Astrocyte (in vitro differentiated cells and primary cell): Measurements from ENCODE around the gene SSBP3. TPM values are rescaled to one million over a fixed set of nuclear protein-coding genes. Genes with fewer than 3 reads are reported as not detected.

ENCODE experiments used
- DNase-seq: peaks from one replicate; pipeline ENCODE4 v3.0.0-alpha.2; 2010; ENCODE audit warnings: low read depth
- FAIRE-seq: peaks from 2 replicates; lab custom pipeline; 2011; peaks lifted over from hg19 to GRCh38; lab: Jason Lieb, UNC
- H2AFZ ChIP-seq: 2 replicates; pipeline ENCODE4 v1.6.0; 2012; ENCODE audit warnings: low read depth, low read length, inconsistent platforms
- H3K27ac ChIP-seq: 2 replicates; pipeline ENCODE4 v1.5.1; 2011; ENCODE audit warnings: low read depth, low read length, inconsistent platforms
- H3K27me3 ChIP-seq: 2 replicates; pipeline ENCODE4 v1.6.0; 2011; ENCODE audit warnings: low read length, inconsistent platforms; ENCODE audit not compliant: insufficient read depth
- H3K36me3 ChIP-seq: 2 replicates; pipeline ENCODE4 v1.5.1; 2011; ENCODE audit warnings: low read length, inconsistent platforms; ENCODE audit not compliant: insufficient read depth
- H3K4me1 ChIP-seq: 2 replicates; pipeline ENCODE4 v1.5.1; 2011; ENCODE audit warnings: low read length, inconsistent platforms; ENCODE audit not compliant: insufficient read depth
- H3K4me2 ChIP-seq: 2 replicates; pipeline ENCODE4 v1.6.0; 2012; ENCODE audit warnings: low read length, inconsistent platforms
- H3K4me3 ChIP-seq: 2 replicates; pipeline ENCODE4 v1.5.1; 2011; ENCODE audit warnings: low read depth, mild to moderate bottlenecking, low read length, inconsistent platforms; ENCODE audit not compliant: insufficient read depth
- H3K79me2 ChIP-seq: 2 replicates; pipeline ENCODE4 v1.6.0; 2012; ENCODE audit warnings: mild to moderate bottlenecking, low read length, inconsistent platforms; ENCODE audit not compliant: insufficient read depth
- H3K9ac ChIP-seq: 2 replicates; pipeline ENCODE4 v1.6.0; 2012; ENCODE audit warnings: mild to moderate bottlenecking, low read length, inconsistent platforms
- H3K9me3 ChIP-seq: 2 replicates; pipeline ENCODE4 v1.5.1; 2012; ENCODE audit warnings: low read depth, mild to moderate bottlenecking, low read length, inconsistent platforms; ENCODE audit not compliant: insufficient read depth
- H4K20me1 ChIP-seq: 2 replicates; pipeline ENCODE4 v1.6.0; 2012; ENCODE audit warnings: low read length, inconsistent platforms; ENCODE audit not compliant: insufficient read depth
- H3K27ac Mint-ChIP-seq: one replicate; pipeline ENCODE4 v1.8.0; 2021; ENCODE audit warnings: mild to moderate bottlenecking, mixed read lengths; ENCODE audit not compliant: unreplicated experiment
- H3K27me3 Mint-ChIP-seq: one replicate; pipeline ENCODE4 v1.8.0; 2021; ENCODE audit warnings: low read depth, mixed read lengths; ENCODE audit not compliant: unreplicated experiment
- H3K36me3 Mint-ChIP-seq: one replicate; pipeline ENCODE4 v1.8.0; 2021; ENCODE audit warnings: low read depth, mixed read lengths; ENCODE audit not compliant: unreplicated experiment
- H3K4me1 Mint-ChIP-seq: one replicate; pipeline ENCODE4 v1.8.0; 2021; ENCODE audit warnings: low read depth, mixed read lengths; ENCODE audit not compliant: unreplicated experiment
- H3K4me3 Mint-ChIP-seq: one replicate; pipeline ENCODE4 v1.8.0; 2021; ENCODE audit warnings: mild to moderate bottlenecking, moderate library complexity, mixed read lengths; ENCODE audit not compliant: unreplicated experiment
- H3K9me3 Mint-ChIP-seq: one replicate; pipeline ENCODE4 v1.8.0; 2021; ENCODE audit warnings: mild to moderate bottlenecking, mixed read lengths; ENCODE audit not compliant: unreplicated experiment
- EZH2 ChIP-seq: IDR thresholded peaks from 2 replicates; pipeline ENCODE4 v1.6.1; 2012; ENCODE audit warnings: mild to moderate bottlenecking, low read length, inconsistent platforms; ENCODE audit not compliant: insufficient read depth
- total RNA-seq: library from RNA; stranded (reverse); gene quantifications from 2 replicates; pipeline ENCODE4 v1.2.1, GENCODE V29; 2021
- TF ChIP-seq, protein P1 (sequence below): IDR thresholded peaks from 2 replicates; pipeline ENCODE4 v1.5.1; 2011; ENCODE audit warnings: low read depth, mild to moderate bottlenecking, inconsistent platforms, low read length, moderate library complexity; ENCODE audit not compliant: insufficient read depth

Gene SSBP3
- total RNA-seq, 1 donor from 2014 or later = 89.8 TPM

DNA sequence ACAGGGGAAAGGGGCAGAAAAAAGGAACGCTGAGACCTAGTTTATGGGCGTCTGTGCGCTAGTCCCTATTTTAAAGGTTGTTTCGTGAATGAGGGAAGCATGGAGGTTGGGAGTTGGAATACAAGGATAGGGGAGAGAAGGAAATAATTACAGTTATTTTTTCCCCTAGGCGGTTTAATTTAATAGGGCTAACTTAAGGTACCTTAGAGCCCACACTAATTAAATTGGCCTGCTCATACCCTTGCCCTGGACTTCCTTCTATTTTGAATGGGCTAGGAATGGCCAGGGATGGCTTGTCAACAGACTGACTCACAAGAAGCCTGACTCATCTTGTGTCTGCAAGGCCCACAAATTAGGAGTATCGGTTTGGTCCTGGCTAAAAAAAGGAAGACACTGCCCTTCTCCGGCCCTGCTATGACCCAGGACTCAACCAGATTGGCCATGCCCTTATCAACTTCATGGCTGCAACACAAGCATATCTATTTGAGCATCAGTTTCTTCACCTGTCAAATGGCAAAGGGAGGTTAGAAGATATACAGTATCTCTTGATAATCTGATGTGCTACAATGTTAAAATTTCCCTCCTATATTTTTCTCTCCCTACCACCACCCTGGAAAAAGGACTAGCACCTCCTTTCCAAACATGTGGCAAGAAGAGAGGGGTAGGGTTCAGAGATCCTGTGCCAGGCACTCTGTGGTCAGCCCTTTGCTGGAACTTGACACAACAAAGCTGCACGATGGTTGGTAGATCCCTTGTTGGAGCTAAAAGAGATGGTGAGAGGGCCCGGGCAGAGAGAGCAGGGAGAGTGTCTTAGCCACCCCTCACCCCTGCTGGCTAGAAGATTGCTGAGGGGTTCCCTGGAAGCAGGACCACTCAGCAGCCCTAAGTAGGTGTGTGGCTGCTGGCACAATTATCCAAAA, 2.2 kb upstream of the SSBP3 start:
- peaks cover 17% of the 10 kb centered on the region for H4K20me1 ChIP-seq
- H3K9ac ChIP-seq = peak overlapping the region; percentile 58
- H3K36me3 ChIP-seq = no peaks in the 10 kb centered on the region
- Mint-ChIP-seq H3K4me1 (peaks cover 28% of the 10 kb centered on the region), H3K9me3 (no peaks in the 10 kb centered on the region), H3K36me3 (no peaks in the 10 kb centered on the region), H3K4me3 (peak overlapping the region; percentile 89), H3K27me3 (peaks cover 6% of the 10 kb centered on the region), H3K27ac (peak overlapping the region; percentile 97)
- FAIRE-seq (peak; percentile 58), DNase-seq (peak; percentile 87)
- no peaks in the 10 kb centered on the region for H3K9me3 ChIP-seq
- peak overlapping the region; percentile 98 for H3K4me2 ChIP-seq
- no peak overlapping the region for H2AFZ ChIP-seq
- H3K79me2 ChIP-seq = peaks cover 11% of the 10 kb centered on the region
- H3K4me1 ChIP-seq = peaks cover 31% of the 10 kb centered on the region
- TF ChIP-seq, protein P1, sequence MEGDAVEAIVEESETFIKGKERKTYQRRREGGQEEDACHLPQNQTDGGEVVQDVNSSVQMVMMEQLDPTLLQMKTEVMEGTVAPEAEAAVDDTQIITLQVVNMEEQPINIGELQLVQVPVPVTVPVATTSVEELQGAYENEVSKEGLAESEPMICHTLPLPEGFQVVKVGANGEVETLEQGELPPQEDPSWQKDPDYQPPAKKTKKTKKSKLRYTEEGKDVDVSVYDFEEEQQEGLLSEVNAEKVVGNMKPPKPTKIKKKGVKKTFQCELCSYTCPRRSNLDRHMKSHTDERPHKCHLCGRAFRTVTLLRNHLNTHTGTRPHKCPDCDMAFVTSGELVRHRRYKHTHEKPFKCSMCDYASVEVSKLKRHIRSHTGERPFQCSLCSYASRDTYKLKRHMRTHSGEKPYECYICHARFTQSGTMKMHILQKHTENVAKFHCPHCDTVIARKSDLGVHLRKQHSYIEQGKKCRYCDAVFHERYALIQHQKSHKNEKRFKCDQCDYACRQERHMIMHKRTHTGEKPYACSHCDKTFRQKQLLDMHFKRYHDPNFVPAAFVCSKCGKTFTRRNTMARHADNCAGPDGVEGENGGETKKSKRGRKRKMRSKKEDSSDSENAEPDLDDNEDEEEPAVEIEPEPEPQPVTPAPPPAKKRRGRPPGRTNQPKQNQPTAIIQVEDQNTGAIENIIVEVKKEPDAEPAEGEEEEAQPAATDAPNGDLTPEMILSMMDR = no peak
- TF ChIP-seq EZH2 = no peak
- no peaks in the 10 kb centered on the region for H3K27me3 ChIP-seq
- H3K27ac ChIP-seq = peak overlapping the region; percentile 79
- H3K4me3 ChIP-seq = peak overlapping the region; percentile 66

DNA sequence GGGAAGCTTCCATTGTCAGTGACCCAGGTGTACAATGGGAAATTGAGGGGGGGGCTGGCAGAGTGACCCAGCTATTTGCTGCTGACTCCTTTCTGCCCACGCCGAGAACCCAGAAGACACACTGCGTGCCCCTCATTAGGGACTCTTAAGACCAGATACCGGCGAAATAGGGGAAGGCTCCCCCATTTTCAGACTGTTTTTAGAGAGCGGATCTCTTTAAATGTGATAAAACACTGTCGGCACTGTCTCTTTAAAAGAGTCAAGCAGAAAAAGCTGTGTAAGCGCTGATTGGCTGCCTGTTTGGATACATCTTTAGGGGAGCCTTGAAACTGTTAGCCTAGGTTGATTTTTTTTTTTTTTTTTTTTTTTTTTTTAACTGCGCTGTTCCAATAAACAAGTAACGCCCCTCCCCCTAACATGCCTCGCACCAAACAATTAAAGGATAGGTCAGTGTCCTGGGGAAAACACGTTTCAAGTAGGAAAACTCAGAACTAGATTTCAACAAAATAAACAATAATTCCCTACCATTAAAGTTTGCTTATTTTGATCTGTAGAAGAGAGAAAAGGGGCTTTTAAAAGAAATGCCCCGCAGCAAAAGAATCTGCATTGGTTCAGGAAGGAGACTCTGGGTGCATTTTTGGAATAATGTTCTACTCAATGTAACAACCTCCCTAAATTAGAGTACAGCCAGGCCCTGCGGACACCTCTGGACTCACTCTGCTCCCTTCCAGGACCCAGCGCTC, 1.4 kb upstream of the SSBP3 start:
- peak overlapping the region; percentile 89 for H3K4me3 Mint-ChIP-seq
- H3K4me2 ChIP-seq = peak overlapping the region; percentile 98
- DNase-seq (peak; percentile 87), FAIRE-seq (no peak)
- peaks cover 35% of the 10 kb centered on the region for H3K4me1 Mint-ChIP-seq
- peaks cover 19% of the 10 kb centered on the region for H3K79me2 ChIP-seq
- peaks cover 2% of the 10 kb centered on the region for H3K27me3 Mint-ChIP-seq
- H3K4me1 ChIP-seq = peaks cover 36% of the 10 kb centered on the region
- H3K36me3 ChIP-seq = no peaks in the 10 kb centered on the region
- H2AFZ ChIP-seq = peak overlapping the region; percentile 65
- H3K36me3 Mint-ChIP-seq = peaks cover 3% of the 10 kb centered on the region
- peak overlapping the region; percentile 79 for H3K27ac ChIP-seq
- peak overlapping the region; percentile 97 for H3K27ac Mint-ChIP-seq
- no peak for TF ChIP-seq EZH2
- TF ChIP-seq, protein P1 = no peak
- peak overlapping the region; percentile 77 for H3K9ac ChIP-seq
- H3K9me3 Mint-ChIP-seq = no peaks in the 10 kb centered on the region
- H3K9me3 ChIP-seq = no peaks in the 10 kb centered on the region
- H3K27me3 ChIP-seq = no peaks in the 10 kb centered on the region
- H4K20me1 ChIP-seq = peaks cover 26% of the 10 kb centered on the region
- H3K4me3 ChIP-seq = peak overlapping the region; percentile 66
